GM18498 (cell line): ENCODE measurements around the gene DCBLD1.

Source experiments
- ATAC-seq: cut with Tn5 transposase; IDR thresholded peaks from one replicate; pipeline ENCODE4 v1.9.1; 2021; ENCODE audit warnings: mild to moderate bottlenecking, moderate library complexity; ENCODE audit not compliant: unreplicated experiment

The DCBLD1 gene

DNA sequence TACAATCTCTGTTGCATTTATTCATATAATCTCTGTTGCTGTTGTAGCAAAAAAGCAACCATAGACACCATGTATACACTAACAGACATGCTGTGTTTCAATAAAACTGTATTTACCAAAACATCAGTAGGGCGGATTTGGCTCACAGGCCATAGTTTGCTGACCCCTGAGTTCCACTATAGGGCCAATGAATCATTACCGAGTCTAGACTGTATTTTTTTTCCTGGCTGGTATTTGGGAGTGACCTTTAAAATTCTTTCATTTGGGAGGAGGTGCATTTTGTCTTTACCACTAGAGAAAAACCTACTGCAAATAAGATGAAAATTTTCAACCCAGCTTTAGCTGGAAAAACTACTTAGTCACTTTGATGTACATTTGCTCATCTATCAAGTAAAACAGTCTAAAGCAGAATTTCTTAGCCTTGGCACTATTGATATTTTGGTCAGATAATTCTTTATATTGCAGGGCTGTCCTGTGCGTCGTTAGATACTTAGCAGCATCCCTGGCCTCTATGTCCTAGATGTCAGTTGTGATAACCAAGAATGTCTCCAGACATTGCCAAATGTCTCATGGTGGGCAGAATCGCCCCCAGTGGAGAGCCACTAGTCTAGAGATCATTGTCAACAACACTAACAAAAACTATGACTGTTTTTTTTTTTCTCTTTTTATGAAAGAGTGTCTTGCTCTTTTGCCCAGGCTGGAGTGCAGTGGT is 39.5 kb downstream of the DCBLD1 start:
- no peak for ATAC-seq

DNA sequence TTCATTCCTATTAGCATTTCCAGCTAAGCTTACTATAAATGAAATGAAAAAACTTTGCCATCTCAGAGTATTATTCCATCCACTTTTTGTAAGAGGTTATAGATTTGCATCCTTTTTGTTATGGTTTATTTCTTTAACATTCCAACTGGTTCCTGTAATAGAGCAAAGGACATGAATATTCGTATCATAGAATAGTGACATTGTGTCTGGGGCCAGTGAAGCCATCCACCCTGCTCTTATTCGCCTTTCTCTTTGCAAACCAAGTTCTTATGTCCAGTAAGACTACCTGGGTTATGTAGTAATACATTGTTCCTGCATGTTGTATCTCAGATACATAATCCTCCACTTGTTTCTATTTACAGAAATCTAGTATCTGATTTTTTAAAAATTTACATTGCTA is 43.1 kb downstream of the DCBLD1 start:
- ATAC-seq, result no peak

DNA sequence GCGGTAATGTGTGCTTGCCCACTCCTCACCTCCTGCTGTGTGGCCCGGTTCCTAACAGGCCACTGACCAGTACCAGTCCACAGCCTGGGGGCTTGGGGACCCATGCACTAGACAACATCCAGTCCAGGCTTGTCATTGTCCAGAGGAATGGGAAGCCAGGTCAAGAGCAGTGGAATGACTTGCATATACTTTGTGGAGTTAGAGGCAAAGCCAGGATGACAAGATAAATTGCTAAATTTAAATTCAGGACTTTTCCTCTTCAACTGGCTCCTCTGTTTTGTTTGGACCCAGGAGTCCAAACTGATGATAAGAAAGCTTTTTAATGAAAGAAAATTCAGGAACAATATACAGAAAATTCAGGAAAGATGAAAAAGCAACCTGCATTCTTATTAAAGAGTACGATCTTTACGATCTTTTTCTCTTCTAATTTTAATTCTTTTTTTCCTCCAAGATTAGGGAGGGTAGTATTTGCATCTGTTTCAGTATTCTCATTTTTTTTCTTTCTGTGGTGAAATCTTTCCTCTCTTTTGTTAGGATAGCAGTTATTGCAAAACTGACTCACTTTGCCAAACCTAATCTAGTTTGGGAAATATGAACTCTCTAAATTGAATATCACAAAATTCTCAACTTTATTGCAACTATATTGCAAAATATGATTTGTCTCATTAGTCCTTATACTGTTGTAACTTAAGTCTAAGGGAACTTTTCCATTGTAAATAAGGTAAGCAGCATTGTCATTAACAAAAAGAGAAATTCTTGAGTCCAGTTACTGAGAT is 48.2 kb downstream of the DCBLD1 start:
- ATAC-seq, result no peak

DNA sequence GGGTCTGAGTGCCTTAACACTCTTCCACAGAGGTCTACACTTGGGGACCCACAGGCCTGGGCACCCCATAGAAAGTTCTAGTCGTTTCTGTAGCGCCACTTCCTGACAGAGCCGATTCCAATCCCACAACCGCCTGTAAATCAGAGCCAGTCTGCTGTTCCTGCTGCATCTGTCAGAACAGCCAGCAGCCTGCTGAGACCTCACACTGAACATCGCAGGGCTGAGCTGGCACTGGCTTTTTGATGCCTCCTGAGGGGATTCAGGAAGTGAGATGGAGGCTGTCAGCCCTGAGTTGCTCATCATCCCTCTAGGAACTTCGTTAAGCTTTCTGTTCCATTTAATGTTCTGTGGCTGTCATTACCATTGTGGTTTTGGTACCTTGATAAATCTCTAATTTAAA is 48.9 kb downstream of the DCBLD1 start:
- ATAC-seq, result no peak

DNA sequence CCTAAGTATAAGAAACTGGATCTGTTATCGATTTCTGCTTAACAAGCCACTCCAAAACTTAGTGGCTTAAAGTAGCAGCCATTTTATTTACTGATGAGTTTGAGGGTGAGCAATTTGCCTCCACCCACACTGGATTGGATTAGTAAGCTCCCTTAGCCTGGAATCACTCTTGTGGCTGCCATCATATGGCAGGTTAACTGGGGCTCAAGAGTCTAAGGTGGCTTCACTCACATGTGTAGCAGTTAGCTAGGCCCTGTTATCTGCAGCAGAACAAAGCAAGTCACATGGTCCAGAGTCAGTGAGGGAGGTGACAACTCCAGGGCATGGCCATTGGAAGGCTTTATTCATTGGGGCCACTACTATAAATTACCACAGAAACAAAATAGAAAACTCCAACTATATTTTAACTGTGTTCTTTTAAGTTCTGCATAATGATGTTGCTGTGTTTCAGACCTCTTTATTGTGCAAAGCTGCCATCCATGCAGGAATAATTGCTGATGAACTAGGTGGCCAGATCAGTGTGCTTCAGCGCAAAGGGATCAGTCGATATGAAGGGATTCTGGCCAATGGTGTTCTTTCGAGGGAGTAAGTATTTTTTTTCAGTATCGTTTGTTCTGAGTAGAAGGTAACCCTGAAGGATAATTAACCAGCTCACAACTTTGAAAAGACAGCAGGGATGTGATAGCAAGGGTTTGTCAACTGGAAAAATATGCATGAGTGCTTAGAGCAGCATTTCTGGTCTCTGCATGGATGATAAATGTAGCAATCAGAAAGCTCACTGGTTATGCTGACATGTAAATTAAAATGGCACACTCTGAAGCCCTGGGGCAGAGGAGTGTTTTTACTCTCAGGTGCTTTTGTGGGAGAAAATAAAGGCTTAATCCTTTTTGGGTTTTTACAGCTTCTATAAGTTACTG is 49.6 kb downstream of the DCBLD1 start:
- no peak for ATAC-seq

DNA sequence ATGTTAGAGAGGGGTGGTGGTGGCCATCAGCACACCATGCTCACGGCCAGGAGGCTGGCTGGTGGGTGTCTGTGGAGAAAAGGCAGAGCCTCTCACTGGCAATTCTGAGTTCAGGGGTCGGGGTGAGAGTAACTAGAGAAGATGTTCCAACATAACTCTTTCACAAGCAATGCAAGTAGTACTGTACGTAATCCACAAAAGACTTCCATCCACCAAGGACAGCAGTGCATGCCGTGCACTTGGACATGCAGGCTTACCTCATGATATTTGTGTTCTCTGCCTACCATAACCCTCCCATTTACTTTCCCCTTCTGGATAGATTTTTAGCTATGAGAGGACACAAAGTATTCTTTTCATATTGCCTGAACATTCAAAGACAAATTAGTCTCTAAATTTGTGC is 51.3 kb downstream of the DCBLD1 start:
- ATAC-seq, result no peak

DNA sequence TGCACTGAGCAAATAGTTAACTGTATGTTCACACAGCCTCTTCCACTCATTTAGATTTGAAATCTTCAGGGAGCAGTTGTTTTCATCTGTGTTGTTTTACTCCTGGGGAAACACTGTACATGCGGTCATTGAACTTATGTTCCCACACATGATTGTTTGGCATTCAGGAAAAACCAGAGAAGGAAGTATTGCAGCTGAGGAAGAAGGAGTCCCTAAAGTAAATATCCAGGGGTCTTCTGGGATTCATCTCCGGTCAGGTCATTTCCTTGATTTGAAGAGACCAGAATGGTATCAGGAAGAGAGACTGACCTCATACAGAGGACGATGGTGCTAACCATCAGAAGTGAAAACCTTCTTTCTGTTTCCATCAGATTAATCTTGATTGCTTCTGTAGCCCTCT is 52.5 kb downstream of the DCBLD1 start:
- ATAC-seq, result no peak

DNA sequence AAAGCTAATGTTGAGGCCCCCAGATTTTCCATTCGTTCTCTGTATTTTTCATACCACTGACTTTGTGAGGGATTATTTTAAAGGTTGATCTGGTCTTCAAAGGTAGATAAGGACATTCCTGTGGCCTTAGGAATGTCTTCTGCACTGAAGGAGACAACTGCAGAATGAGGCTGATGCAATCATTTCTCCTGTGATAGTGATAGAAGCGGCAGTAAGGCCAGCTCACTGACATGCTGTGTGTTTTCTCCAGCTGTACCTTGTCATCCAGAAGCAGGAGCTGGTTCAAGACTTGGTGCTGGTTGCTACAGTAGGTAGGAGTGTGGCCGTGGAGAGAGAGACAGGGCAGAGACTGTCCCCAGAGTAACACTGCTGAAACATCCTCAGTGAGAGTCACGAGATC is 53.8 kb downstream of the DCBLD1 start:
- ATAC-seq, result no peak

DNA sequence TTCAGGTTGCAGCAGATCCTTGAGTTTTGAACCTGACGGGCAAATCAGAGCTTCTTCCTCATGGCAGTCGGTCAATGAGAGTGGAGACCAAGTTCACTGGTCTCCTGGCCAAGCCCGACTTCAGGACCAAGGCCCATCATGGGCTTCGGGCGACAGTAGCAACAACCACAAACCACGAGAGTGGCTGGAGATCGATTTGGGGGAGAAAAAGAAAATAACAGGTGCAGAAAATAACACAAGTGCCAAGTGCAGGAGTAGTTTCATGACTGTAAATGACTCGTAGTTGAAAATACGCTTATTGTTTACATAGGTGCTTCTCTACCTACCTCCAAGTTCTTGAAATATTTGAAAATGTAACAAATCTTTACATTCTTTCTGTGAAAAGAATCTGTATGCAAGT is 56.1 kb downstream of the DCBLD1 start:
- ATAC-seq, result no peak

DNA sequence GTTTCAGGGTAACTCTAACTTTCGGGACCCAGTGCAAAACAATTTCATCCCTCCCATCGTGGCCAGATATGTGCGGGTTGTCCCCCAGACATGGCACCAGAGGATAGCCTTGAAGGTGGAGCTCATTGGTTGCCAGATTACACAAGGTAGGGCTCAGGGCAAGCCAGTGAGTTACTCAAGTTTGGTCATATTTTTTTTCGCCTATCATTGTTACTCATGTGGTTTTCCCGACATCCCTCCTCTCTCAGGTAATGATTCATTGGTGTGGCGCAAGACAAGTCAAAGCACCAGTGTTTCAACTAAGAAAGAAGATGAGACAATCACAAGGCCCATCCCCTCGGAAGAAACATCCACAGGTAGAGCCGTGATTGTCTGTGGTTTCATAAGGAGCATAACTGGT is 58.2 kb downstream of the DCBLD1 start:
- no peak for ATAC-seq

DNA sequence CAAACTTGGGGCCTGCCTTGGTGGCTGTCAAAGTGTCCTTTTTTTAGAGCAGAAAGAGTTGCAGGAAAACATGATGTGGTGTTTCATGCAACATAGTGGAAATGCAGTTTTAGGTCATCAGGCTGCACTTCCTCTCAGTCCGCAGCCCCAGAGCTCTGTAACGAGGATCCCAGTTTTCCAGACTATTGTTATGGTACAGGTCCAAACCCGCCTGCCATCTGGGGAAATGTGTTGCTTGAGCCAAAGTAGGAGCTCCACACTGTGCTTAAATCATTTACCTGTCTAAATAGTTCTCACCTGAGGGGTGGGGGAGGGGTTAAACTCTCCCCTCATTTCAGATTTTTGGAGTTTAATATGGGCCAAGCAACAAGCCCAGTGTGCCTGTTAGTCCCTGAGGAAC is 60.0 kb downstream of the DCBLD1 start:
- ATAC-seq, result no peak

DNA sequence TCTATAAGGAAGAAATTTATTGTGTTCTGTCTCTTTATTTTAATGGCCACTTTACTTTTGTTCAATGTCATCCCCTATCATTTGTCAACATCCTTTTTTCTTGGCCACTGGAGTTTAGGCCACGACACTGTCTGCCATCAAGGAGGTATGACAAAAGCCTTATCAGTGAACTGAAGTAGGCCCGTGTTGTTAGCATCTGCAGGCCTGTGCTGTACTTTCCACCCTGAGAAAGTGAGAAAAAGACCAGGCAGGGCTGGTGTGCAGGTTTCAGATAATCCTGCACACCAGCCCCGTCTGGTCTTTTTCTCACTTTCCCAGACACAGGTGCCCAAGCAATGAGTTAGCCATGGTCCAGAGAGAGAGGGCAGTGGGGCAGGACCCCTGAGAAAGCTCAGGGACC is 62.2 kb downstream of the DCBLD1 start:
- ATAC-seq, result no peak

DNA sequence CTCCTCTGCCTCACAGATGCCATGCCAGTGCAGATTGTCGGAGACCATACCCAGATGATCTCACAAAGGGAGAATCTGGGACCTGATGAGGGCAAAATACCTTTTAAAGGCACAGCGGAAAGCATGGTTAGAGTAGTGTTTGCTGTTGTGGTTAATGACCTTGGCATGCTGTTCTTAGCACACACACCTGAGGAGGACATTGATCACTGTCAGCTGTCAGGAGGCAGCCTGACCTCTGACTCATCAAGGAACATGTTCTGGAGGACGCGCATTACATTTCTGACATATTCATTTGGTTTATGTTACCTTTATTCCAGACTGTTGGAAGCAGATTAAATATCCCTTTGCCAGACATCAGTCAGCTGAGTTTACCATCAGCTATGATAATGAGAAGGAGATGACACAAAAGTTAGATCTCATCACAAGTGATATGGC is 62.7 kb downstream of the DCBLD1 start:
- no peak for ATAC-seq

DNA sequence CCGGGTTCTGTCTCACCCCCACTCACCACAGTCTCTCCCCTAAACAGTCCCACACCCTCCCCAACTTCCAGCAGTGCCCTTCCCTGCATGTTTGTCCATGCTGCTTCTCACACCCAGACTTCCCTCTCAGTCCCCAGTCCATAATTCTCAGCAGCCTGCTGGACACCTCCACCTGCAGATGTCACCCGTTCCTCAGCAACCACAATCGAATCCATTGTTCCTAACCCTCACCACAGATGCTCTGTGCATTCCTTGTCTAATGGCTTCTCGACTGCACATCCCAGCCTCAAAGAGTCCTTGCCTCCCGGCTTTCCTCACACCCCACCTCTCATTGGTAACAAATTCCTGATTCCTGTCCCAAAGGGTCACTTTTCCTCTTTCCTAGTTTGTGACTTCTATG is 64.2 kb downstream of the DCBLD1 start:
- no peak for ATAC-seq

DNA sequence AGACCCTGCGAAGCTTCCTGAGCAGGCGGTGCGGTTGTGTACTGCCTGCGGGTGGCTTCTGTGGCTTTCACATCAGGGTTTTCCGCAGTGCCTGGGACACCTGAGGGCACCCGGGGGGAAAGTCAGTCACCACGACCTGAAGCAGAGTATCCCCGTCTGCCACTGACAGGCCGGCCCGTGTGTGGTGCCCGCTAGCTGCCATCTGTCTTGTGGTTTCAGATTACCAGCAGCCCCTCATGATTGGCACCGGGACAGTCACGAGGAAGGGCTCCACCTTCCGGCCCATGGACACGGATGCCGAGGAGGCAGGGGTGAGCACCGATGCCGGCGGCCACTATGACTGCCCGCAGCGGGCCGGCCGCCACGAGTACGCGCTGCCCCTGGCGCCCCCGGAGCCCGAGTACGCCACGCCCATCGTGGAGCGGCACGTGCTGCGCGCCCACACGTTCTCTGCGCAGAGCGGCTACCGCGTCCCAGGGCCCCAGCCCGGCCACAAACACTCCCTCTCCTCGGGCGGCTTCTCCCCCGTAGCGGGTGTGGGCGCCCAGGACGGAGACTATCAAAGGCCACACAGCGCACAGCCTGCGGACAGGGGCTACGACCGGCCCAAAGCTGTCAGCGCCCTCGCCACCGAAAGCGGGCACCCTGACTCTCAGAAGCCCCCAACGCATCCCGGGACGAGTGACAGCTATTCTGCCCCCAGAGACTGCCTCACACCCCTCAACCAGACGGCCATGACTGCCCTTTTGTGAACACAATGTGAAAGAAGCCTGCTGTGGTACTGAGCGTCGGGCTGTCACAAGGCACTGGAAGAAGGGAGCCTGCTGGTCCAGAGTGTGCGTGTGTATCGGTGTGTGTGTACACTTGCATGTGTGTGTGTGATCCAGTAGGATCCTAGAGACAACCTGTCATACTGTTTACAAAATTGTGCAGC is 65.5 kb downstream of the DCBLD1 start:
- ATAC-seq, result peak; percentile 74

DNA sequence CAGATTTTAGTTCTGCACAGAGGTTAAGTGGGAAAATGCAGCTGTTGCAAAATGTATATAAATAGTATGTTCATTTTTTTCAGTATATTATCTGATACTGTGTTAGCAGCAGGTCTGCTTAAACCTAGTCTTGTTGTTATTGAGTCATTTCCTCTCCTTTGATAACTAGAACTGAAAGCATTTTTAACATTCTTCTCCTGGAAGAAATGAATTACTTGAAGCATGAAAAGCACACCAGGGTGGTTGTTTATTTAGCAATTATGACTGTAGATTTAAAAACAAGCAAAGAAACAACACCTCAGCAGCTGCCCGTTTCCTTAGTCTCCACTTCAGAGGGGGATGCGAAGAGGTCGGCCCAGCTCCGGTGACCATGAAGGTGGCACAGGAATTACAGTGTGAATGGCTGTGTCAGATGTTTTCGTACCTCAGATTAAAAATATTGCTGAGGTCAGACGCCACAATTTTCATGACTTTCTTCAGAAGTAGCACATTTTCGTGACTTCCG is 66.4 kb downstream of the DCBLD1 start:
- ATAC-seq, result no peak

DNA sequence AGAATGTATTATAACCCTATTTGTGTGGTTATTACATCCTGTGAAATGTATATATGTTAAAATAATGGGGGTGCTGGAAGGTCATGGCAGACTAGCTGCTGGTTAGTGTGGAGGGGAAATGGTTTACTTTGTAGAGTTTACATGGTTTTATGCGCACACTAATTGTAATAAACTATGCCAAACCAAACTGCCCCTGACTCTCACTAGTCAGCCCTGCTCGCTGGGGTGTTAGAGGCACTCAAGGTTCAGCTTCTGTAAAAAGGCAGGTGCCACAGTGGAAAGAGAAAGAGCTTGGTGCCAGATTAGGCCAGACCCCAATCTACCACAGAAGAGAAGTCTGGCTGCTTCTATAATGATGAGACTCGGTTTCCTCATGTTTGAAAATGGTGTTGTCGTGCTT is 67.1 kb downstream of the DCBLD1 start:
- no peak for ATAC-seq

DNA sequence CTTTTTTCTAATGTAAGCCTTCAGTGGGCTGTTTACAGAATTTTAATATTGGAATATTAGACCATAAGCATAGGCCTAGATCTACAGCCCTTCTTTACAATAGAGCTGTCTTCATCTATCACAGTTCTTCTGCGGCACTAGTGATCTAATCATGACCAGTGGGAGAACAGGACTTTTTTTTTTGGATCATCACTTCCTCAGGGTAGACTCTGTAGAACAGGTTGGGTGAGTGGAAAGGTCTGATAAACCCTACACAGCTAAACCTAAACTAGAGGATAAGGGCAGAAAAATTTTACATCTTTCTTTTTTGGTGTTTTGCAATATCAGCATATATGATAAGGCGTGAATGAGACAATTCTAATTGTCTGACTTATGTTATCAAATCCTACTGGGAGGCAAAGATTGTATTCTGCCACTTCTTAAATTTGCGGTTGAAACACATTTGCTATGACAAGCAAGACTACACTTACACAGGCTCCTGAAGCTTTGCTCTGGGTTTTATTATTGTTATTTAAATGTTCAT is 67.7 kb downstream of the DCBLD1 start:
- ATAC-seq, result no peak

DNA sequence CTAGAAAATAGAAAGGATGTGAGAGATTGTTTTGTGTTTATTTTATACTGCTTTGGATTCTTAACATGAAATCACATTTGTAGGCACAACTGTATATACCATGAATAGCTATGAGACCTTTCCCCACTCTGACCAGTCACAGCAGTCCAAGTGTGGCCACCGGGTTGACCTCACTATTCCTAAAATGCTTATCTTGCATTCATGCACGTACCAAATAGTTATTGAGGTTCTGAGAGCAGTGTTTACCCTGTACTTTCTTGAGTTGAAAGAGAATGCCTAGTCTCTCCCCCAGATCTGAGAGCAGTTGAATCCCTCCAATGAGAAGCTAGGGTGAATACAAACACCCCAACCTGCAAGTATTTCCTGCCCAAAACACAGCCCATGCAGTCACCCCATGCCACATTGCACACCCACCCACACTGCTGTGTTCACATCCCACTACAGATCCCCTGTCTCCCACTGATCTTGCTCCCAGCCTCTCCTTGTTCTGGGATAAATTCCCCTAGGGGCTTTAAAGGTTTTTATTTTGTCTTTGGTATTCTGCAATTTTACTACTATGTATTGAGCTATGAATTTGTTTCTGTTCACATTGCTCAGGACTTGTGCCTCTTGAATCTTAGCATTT is 68.3 kb downstream of the DCBLD1 start:
- ATAC-seq, result no peak

DNA sequence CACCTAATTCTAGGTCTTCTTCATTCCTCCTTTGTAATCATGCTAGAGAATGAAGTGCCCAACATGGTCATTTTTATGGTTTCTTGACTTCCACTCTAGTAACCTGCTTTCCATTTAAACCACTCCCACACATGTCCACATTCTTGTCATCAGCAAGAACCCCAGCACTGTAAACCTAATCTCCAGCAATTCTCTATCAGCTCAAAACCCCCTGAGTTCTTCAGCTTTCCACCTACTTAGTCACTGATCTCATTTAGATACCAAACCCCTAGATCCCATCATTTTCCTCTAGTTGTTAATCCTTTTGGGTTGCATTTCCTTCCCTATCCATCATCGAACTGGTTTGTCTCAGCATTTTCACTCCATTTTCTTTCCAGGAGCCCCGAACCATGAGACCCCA is 70.1 kb downstream of the DCBLD1 start:
- no peak for ATAC-seq
